HEK293T (cell line): Measurements from ENCODE around the gene BCAS1.

Experiments
- CTCF ChIA-PET: fragments of 350-600 bp; formaldehyde crosslinking; extraction: SDS; loops from one replicate; lab custom pipeline; 2021; ENCODE audit warnings: antibody characterized with exemption, inconsistent platforms; lab: Yijun Ruan, JAX
- POLR2A ChIA-PET: fragments of 350-600 bp; formaldehyde crosslinking; extraction: SDS; loops from one replicate; lab custom pipeline; 2020; ENCODE audit warnings: antibody characterized with exemption, inconsistent platforms; lab: Yijun Ruan, JAX
- DNase-seq: peaks from one replicate; pipeline ENCODE4 v3.0.0; 2012; ENCODE audit warnings: mixed read lengths; ENCODE audit errors: extremely low spot score
- ARNT ChIP-seq: fragments of 450-650 bp; IDR thresholded peaks from 2 replicates; pipeline ENCODE4 v1.6.1; 2017; ENCODE audit warnings: mild to moderate bottlenecking
- BHLHE40 ChIP-seq: fragments of 450-650 bp; IDR thresholded peaks from 2 replicates; pipeline ENCODE4 v1.6.1; 2016; ENCODE audit warnings: mild to moderate bottlenecking, moderate library complexity, borderline replicate concordance
- CTBP1 ChIP-seq: fragments of 450-650 bp; IDR thresholded peaks from 2 replicates; pipeline ENCODE4 v1.6.1; 2016; ENCODE audit warnings: borderline replicate concordance
- ELF4 ChIP-seq: fragments of 450-650 bp; IDR thresholded peaks from 2 replicates; pipeline ENCODE4 v1.6.1; 2017; ENCODE audit warnings: antibody characterized with exemption
- FOXA1 ChIP-seq: fragments of 450-650 bp; IDR thresholded peaks from 2 replicates; pipeline ENCODE4 v1.6.1; 2016; ENCODE audit warnings: mild to moderate bottlenecking
- FOXM1 ChIP-seq: fragments of 450-650 bp; IDR thresholded peaks from 2 replicates; pipeline ENCODE4 v1.6.1; 2017; ENCODE audit warnings: mild to moderate bottlenecking, borderline replicate concordance
- HDGF ChIP-seq: fragments of 450-650 bp; IDR thresholded peaks from 2 replicates; pipeline ENCODE4 v1.6.1; 2017; ENCODE audit warnings: antibody characterized with exemption, borderline replicate concordance
- L3MBTL2 ChIP-seq: fragments of 450-650 bp; conservative IDR thresholded peaks from 2 replicates; pipeline ENCODE4 v1.6.1; 2016; ENCODE audit warnings: mild to moderate bottlenecking
- LEF1 ChIP-seq: fragments of 450-650 bp; IDR thresholded peaks from 2 replicates; pipeline ENCODE4 v1.6.1; 2017; ENCODE audit warnings: mild to moderate bottlenecking, borderline replicate concordance
- NFRKB ChIP-seq: fragments of 450-650 bp; IDR thresholded peaks from 2 replicates; pipeline ENCODE4 v1.6.1; 2016; ENCODE audit warnings: mild to moderate bottlenecking, moderate library complexity
- SP1 ChIP-seq: fragments of 450-650 bp; IDR thresholded peaks from 2 replicates; pipeline ENCODE4 v1.6.1; 2017
- SUZ12 ChIP-seq: fragments of 450-650 bp; IDR thresholded peaks from 2 replicates; pipeline ENCODE4 v1.6.1; 2016; ENCODE audit warnings: mild to moderate bottlenecking
- TARDBP ChIP-seq: fragments of 450-650 bp; IDR thresholded peaks from 2 replicates; pipeline ENCODE4 v1.6.1; 2016
- ZNF384 ChIP-seq: fragments of 450-650 bp; IDR thresholded peaks from 2 replicates; pipeline ENCODE4 v1.6.1; 2016
- TF ChIP-seq, protein P1 (sequence below): fragments of 450-650 bp; IDR thresholded peaks from 2 replicates; pipeline ENCODE4 v1.6.1; 2016

BCAS1 gene, protein sequence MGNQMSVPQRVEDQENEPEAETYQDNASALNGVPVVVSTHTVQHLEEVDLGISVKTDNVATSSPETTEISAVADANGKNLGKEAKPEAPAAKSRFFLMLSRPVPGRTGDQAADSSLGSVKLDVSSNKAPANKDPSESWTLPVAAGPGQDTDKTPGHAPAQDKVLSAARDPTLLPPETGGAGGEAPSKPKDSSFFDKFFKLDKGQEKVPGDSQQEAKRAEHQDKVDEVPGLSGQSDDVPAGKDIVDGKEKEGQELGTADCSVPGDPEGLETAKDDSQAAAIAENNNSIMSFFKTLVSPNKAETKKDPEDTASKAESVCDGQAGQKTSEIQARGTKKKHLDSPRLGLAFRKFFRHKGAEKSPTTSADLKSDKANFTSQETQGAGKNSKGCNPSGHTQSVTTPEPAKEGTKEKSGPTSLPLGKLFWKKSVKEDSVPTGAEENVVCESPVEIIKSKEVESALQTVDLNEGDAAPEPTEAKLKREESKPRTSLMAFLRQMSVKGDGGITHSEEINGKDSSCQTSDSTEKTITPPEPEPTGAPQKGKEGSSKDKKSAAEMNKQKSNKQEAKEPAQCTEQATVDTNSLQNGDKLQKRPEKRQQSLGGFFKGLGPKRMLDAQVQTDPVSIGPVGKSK

DNA sequence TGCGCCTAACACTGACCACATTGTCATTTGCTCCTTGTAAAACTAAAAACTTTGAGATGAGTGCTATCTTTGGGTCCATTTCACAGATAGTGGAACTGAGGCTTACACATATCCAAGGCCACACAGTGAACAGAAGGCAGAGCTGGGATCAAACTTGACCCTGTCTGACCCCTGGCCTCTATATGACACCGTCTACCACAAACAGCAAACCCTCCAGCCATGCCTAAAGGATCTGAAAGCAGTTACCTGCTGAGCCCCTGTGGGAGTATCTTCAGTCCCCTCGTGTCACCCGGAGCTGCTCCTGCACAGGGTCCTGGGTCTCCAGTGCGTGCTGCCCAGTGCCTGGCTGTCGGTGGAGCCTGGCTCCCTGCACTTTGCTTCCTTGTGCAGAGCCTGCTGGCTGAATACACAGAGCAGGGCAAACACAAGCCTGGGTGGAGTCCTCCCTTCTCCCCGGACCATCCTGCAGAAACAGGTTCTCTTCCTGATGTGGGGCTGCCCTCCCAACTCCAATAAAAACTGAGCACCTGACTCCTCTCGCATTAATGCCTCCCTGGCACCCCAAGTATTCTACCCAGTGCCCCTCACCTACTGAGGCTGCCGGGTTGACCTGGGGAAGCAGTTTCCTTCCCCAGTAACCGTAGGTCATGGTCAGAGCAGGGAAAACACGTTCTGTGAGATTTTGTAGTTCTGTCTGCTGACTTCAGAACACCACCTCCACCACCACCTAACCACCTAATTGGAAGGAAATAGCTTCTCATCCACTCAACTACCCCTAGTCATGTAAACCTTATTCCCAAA lies at the start of gene BCAS1:
Gene BCAS1 (minus strand): TSS at position 408 of the 801 bp plus-strand sequence. CDS start 11,876 bp downstream, outside the sequence.
- ChIA-PET POLR2A (no interaction called here), CTCF (no interaction called here)
- TF ChIP-seq SP1 (no peak), FOXM1 (no peak), LEF1 (no peak), CTBP1 (no peak), ZNF384 (no peak)
- TF ChIP-seq, protein P1, sequence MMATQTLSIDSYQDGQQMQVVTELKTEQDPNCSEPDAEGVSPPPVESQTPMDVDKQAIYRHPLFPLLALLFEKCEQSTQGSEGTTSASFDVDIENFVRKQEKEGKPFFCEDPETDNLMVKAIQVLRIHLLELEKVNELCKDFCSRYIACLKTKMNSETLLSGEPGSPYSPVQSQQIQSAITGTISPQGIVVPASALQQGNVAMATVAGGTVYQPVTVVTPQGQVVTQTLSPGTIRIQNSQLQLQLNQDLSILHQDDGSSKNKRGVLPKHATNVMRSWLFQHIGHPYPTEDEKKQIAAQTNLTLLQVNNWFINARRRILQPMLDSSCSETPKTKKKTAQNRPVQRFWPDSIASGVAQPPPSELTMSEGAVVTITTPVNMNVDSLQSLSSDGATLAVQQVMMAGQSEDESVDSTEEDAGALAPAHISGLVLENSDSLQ, result no peak
- no peak for DNase-seq

DNA sequence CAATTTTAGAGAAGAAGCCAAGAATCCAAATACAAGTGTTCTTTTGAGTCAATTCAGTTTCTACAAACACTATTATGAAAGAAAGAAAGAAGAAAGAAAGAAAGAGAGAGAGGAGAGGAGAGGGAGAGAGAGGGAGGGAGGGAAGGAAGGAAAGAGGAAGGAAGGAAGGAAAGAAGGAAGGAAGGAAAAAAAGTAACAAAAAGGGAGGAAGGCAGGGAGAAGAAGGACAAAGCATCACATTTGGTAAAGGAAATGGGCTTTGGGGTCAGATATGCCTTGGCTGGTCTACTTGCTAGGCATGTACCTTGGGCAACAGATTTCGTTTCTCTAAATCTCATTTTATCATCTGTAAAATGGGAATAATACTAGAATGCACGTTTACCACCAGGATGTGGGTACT lies 49.4 kb upstream of the BCAS1 start:
- DNase-seq, result no peak
- ChIA-PET CTCF (no interaction called here), POLR2A (no interaction called here)
- TF ChIP-seq CTBP1, result no peak
- no peak for TF ChIP-seq TARDBP
- TF ChIP-seq FOXA1, result no peak
- no peak for TF ChIP-seq HDGF
- no peak for TF ChIP-seq ELF4
- TF ChIP-seq ARNT, result no peak
- TF ChIP-seq NFRKB, result no peak
- TF ChIP-seq SUZ12, result no peak
- TF ChIP-seq LEF1, result no peak

DNA sequence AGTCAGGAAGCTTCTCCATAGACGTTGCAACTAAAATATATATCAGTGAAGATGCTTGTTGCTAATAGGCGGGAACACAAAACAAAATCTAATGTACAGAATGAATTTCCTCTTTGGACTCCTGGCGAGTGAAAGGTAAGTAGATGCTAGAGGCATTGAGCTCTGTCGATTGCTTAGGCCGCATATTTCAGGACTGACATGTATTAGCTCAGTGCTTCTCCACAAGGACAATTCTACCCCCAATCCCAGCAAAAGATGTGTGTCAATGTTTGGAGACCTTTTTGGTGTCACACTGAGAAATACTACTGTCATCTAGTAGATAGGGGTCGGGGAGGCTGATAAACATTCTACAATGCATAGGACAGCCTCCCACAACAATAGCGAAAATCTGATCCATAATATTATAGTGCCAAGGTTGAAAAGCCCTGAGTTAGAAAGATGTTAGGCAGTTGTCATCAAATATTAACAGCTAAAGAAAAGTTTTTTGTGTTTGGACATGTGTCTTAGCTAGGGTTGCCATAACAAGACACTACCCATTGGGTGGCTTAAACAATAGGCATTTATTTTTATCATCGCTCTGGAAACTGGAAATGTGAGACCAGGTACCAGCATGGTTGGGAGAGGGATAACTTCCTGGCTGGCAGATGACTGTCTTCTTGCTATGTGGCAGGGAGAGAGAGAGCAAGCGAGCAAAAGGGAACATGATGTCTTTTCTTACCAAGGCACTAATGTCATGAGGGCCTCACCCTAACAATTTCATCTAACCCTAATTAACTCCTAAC lies 48.0 kb upstream of the BCAS1 start:
- CTCF ChIA-PET, result no interaction called here

DNA sequence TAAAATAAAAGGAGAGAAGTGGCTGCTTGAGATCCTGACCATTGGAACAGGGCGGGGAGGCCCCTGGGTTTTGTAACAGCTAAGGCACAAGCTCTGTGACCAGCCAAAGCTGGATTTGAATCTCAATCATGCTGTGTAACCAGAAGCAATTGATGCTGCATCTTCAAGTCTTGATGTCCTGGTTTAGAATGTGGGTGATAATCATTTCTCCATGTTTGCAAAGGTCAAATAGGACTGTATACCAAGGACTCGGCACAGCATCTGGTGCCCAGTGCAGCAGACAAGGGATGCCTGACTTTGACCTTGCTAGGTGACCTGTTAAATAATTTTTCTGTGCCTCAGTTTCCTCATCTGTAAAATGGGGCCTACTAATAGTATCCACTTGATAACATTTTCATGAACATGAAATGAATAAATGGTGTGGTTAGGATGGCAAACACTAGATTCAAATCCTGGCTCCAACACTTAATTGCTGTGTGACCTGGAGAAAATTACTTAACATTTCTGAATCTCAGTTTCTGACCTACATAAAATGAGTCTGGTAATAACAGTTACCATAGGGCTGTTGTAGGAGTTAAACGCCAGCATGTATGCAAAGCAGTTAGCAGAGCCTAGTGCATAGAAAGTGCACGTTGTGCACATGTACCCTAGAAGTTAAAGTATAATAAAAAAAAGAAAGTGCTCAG lies 46.3 kb upstream of the BCAS1 start:
- DNase-seq, result no peak
- CTCF ChIA-PET, result no interaction called here
- TF ChIP-seq ZNF384 (no peak), ELF4 (no peak), SP1 (no peak), HDGF (no peak), BHLHE40 (no peak)
- TF ChIP-seq, protein P1, result no peak
- POLR2A ChIA-PET, result no interaction called here

More for the DNA sequence above, 48.0 kb upstream of the BCAS1 start:
- POLR2A ChIA-PET, result no interaction called here
- DNase-seq, result no peak
- TF ChIP-seq FOXA1 (no peak), L3MBTL2 (no peak), ELF4 (no peak), NFRKB (no peak), FOXM1 (no peak), ZNF384 (no peak), ARNT (no peak), BHLHE40 (no peak)

DNA sequence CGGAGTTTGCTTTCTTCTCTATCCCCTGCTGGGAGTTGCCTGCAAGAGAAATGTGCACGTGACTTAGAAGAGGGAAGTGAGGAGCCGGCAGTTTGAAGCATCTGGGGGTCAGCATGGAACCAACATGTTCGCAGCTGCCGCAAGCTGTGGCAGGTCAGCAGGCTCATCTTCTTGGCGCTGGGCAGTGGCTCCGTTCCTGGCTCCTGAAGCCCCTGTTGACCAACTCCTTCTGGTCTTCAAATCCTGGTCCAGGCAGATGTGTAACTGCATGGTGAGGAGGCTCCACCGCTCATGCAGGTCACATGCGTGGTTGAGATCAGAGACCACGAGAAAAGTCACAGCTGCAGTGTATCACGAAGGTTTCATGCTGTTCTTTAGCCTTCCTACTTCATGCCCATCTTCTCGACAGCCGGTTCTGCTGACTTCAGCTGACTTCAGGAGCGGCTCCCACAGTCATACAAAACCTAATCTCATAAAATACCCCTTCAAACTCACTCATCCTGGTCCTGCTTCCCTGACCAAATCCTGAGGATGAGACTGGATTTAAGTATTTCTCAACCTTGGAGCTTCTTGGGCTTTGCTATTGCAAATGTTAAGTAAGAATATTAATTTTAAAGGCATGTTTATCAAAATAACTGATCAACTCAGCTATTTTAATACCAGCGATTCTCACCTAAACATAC lies 44.9 kb upstream of the BCAS1 start:
- POLR2A ChIA-PET, result interaction anchor here (0.7 kb wide), 1 partner anchor 1034 kb away, joined by 3 read pairs; no protein-coding TSS in a partner anchor
- CTCF ChIA-PET, result interaction anchor here (1.1 kb wide), 1 partner anchor 12 kb away, joined by 3 read pairs; no protein-coding TSS in a partner anchor
- TF ChIP-seq, protein P1, result no peak
- TF ChIP-seq L3MBTL2, result 0 out of 2 replicates have a peak, but pooled peaks have one; percentile 27
- DNase-seq, result no peak
